Heart left ventricle (tissue), 16 donors: ENCODE results near the gene ZNF511. TPM values are rescaled to one million over a fixed set of nuclear protein-coding genes. Genes with fewer than 3 reads are reported as not detected.
"Not testable (repeated sequence)": the region's sequence is repeated elsewhere in the genome, so short reads cannot be mapped to it uniquely, and the experiment has no call there.

Experiments
- ATAC-seq, 4 donors: fragments of 200-7000 bp; cut with Tn5 transposase; one replicate each; pipeline ENCODE4 v1.9.1; 2020 to 2022; ENCODE audit warnings: moderate library complexity in 4 of 4, mild to moderate bottlenecking in 3 of 4, moderate number of reproducible peaks in 1 of 4
- DNase-seq, 5 donors: peaks; one replicate each; pipeline ENCODE4 v3.0.0-alpha.2; 2020
- H3K27ac ChIP-seq, 12 donors: fragments of 200-600 bp; sonication (generic) in 4 of 12; one replicate each; pipeline versions ENCODE4 v1.5.0 to v1.8.0; 2016 to 2022; ENCODE audit warnings: mild to moderate bottlenecking in 2 of 12
- H3K27me3 ChIP-seq, 9 donors: fragments of 200-600 bp; sonication (generic) in 2 of 9; one replicate each; pipeline versions ENCODE4 v1.5.1 to v1.8.0; 2016 to 2022; ENCODE audit warnings: mild to moderate bottlenecking in 3 of 9
- H3K36me3 ChIP-seq, 9 donors: fragments of 200-600 bp; sonication (generic) in 2 of 9; one replicate each; pipeline versions ENCODE4 v1.5.0 to v1.8.0; 2018 to 2022; ENCODE audit warnings: mild to moderate bottlenecking in 2 of 9
- H3K4me1 ChIP-seq, 12 donors: fragments of 200-600 bp; sonication (generic) in 4 of 12; one replicate each; pipeline versions ENCODE4 v1.5.0 to v1.8.0; 2016 to 2022; ENCODE audit warnings: mild to moderate bottlenecking in 3 of 12
- H3K4me3 ChIP-seq, 12 donors: fragments of 200-600 bp; sonication (generic) in 4 of 12; one replicate each; pipeline versions ENCODE4 v1.5.0 to v1.8.0; 2017 to 2022; ENCODE audit warnings: mild to moderate bottlenecking in 9 of 12, moderate library complexity in 4 of 12
- H3K9me3 ChIP-seq, 12 donors: fragments of 200-600 bp; sonication (generic) in 4 of 12; one replicate each; pipeline versions ENCODE4 v1.5.0 to v1.8.0; 2016 to 2022; ENCODE audit warnings: mild to moderate bottlenecking in 1 of 12
- POLR2A ChIP-seq, 2 donors: fragments of 450-650 bp; IDR thresholded peaks; one replicate each; pipeline ENCODE4 v1.6.1; 2017; ENCODE audit warnings: antibody characterized with exemption in 2 of 2, mild to moderate bottlenecking in 2 of 2, moderate library complexity in 2 of 2
- WGBS, 4 donors: extraction: QIAGEN DNeasy Blood & Tissue Kit in 2 of 4; methylation state at CpG; one replicate each; pipeline versions ENCODE4 v1.1.5 to v1.1.7; 2013 to 2018; 5-methylcytosine and 5-hydroxymethylcytosine counted together
- intact Hi-C, 10 donors: fragments of 100-400 bp; cut with DNase I; formaldehyde crosslinking; loops; one replicate each; pipeline versions ENCODE4 v1.11.1 to v1.14.2; 2022
- polyA plus RNA-seq, 2 donors: library from polyadenylated mRNA; stranded (reverse); fragments of 200-250 nt; gene quantifications; one replicate each; pipeline ENCODE4 v1.2.3, GENCODE V29; 2013
- total RNA-seq, 9 donors: library from RNA; depleted of rRNA in 2 of 9; stranded (reverse); fragments of >200 nt in 2 of 9; fragmentation: NEBNext Ultra II Directional in 3 of 9; extraction: Animal tissue kit (Norgen Biotek cat#: 25700) in 3 of 9; gene quantifications; one replicate each; pipeline versions ENCODE4 v1.1.0 to v1.2.4, GENCODE V29; 2016 to 2023
- TF ChIP-seq, protein P1 (sequence below), 12 donors: fragments of 200-600 bp; sonication (generic) in 4 of 12; IDR thresholded peaks; one replicate each; pipeline versions ENCODE4 v1.5.0 to v1.8.0; 2018 to 2022; ENCODE audit warnings: antibody characterized with exemption in 12 of 12, mild to moderate bottlenecking in 5 of 12
- donor health status: ischemic (EF 13 %, LVEDD 7.1; RV severe dilation, severe dysfunction).
- donor health status: healthy with polysubstance abuse.
- donor health status: DM: no; HTN: yes; CAD: no.
- donor health status: DM: no; HTN: no; CAD: no.
- donor health status: ischemic (EF 25% LVEDD 6.9; RV normal size, moderate dysfunction).
- donor health status: ischemic (EF 25% LVEDD 5.7; RV mildly dilated, moderate dysfunction).
- donor health status: healthy.
- donor health status: DM: yes; HTN: yes; CAD: no.
- donor health status: ischemic (EF 35%, LVEDD 5.7; RV mildly dilated, moderate dysfunction).
- donor health status: nonischemic (EF 11% LVEDD 7.7; RV severe dilation, severe dysfunction).
- donor health status: DM: yes; HTN: yes; CAD: no.
- donor health status: PGD.
- donor health status: ischemic (EF 29% LVEDD 5.4; RV normal size, mild dysfunction).
- donor health status: nonischemic (EF 23%, LVEDD 6.1; RV moderate dilation, normal function).

Gene ZNF511
- total and polyA plus RNA-seq, 11 donors, result 34.5 to 80.4 (median 41.8) TPM

DNA sequence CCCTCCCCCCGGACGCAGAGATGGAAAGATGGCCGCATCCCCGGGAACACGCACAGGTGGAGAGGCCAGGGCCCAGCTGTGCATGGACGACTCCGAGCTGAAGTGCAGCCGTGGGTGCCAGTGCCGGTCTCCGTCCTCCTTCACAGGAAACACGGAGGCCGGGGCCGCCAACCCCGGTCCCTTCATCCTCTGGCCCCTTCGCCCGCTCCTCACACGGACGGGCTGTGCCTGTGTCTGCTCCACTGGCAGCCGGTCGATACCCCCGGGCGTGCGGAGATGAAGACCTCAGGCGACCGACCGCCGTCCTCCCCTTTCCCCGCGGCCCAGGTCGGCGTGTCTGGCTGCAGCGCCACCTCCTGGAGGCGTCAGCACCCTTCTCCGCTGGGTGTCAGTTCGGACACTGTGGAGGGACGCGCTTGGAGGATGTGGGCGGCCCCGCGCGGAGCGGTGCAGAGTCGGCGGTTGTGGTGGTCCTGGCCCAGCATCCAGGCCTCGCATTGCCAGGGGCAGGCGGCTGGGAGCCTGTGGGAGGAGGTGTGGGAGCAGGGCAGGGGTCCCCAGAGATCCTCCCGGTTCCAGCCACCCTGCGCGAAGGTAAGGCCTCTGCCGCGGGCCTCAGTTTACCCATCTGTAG is 9.9 kb downstream of the ZNF511 start:
- H3K36me3 ChIP-seq, result no peaks in the 10 kb centered on the region
- 0 to 10% (median 9%) methylated on average over 25 to 51 of the region's 51 CpGs for WGBS, 4 donors
- ATAC-seq, result peak; percentile 68 to 92 (median 86)
- H3K27me3 ChIP-seq, result peaks cover 0 to 15% (median 6%) of the 10 kb centered on the region in 9 donors
- intact Hi-C loops, result loop anchor here in 3 of 10 donors (5.0 to 10.0 kb wide), 5 partner anchors 171 to 484 kb away; no protein-coding TSS in a partner anchor
- H3K4me3 ChIP-seq, result peak overlapping the region in 10 of 12 donors; percentile 17 to 53 (median 39)
- no peak for TF ChIP-seq POLR2A (IDR thresholded peaks at IDR 0.05)
- TF ChIP-seq, protein P1, sequence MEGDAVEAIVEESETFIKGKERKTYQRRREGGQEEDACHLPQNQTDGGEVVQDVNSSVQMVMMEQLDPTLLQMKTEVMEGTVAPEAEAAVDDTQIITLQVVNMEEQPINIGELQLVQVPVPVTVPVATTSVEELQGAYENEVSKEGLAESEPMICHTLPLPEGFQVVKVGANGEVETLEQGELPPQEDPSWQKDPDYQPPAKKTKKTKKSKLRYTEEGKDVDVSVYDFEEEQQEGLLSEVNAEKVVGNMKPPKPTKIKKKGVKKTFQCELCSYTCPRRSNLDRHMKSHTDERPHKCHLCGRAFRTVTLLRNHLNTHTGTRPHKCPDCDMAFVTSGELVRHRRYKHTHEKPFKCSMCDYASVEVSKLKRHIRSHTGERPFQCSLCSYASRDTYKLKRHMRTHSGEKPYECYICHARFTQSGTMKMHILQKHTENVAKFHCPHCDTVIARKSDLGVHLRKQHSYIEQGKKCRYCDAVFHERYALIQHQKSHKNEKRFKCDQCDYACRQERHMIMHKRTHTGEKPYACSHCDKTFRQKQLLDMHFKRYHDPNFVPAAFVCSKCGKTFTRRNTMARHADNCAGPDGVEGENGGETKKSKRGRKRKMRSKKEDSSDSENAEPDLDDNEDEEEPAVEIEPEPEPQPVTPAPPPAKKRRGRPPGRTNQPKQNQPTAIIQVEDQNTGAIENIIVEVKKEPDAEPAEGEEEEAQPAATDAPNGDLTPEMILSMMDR (IDR thresholded peaks at IDR 0.05), result peak; percentile 45 to 73 (median 62)
- H3K27ac ChIP-seq, result no peak overlapping the region
- peaks cover 0 to 9% (median 4%) of the 10 kb centered on the region in 12 donors for H3K4me1 ChIP-seq
- peaks cover 0 to 4% (median 0%) of the 10 kb centered on the region in 12 donors for H3K9me3 ChIP-seq
- peak in 4 of 5 donors; percentile 56 to 82 (median 58) for DNase-seq

DNA sequence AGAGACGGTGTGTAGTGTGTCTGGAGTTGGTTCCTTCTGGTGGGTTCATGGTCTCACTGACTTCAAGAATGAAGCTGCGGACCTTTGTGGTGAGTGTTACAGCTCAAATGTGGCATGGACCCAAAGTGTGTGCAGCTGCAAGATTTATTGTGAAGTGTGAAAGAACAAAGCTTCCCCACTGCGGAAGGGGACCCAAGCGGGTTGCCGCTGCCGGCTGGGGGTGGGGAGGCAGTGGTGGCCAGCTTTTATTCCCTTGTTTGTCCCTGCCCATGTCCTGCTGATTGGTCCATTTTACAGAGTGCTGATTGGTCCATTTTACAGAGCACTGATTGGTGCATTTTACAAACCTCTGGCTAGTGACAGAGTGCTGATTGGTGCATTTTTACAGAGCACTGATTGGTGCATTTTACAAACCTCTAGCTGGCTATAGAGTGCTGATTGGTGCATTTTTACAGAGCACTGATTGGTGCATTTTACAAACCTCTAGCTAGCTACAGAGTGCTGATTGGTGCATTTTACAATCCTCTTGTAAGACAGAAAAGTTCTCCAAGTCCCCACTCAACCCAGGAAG is 12.2 kb downstream of the ZNF511 start:
- not testable (repeated sequence) for DNase-seq, ATAC-seq, H3K4me3 ChIP-seq, H3K36me3 ChIP-seq, H3K27ac ChIP-seq, H3K9me3 ChIP-seq
- H3K4me1 ChIP-seq, result peaks cover 0 to 25% (median 11%) of the 10 kb centered on the region in 12 donors
- 88 to 95% (median 93%) methylated on average over 6 of the region's 6 CpGs for WGBS, 4 donors
- peaks cover 7 to 28% (median 20%) of the 10 kb centered on the region in 9 donors for H3K27me3 ChIP-seq
- intact Hi-C loops, result loop anchor here in 1 of 10 donors (10.0 kb wide), 1 partner anchor 204 kb away; the partner anchor contains the start of gene CYP2E1

DNA sequence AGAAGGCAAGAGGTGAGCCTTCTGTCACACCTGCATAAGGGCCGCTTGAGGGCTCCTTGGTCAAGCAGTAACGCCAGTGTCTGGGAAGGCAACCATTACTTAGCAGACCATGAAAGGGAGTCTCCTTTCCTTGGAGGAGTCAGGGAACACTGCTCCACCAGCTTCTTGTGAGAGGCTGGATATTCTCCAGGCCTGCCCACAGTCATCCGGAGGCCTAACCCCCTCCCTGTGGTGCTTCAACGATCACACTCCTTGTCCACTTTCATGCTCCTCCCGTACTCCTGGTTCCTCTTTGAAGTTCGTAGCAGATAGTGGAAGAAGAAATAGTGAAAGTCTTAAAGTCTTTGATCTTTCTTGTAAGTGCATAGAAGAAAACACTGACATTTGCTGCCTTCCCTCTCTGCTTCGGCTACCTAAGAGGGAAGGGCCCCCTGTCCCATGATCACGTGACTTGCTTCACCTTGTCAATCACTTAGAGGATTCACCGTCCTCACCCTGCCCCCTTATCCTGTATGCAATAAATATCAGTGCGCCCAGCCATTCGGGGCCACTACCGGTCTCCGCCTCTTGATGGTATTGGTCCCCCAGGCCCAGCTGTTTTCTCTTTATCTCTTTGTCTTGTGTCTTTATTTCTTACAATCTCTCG is 13.5 kb downstream of the ZNF511 start:
- intact Hi-C loops, result loop anchor here in 1 of 10 donors (10.0 kb wide), 1 partner anchor 203 kb away; the partner anchor contains the start of gene CYP2E1
- ATAC-seq, H3K36me3 ChIP-seq, H3K9me3 ChIP-seq, H3K4me3 ChIP-seq, DNase-seq, H3K27ac ChIP-seq: not testable (repeated sequence)
- Histone ChIP-seq H3K4me1 (peaks cover 0 to 28% (median 14%) of the 10 kb centered on the region in 12 donors), H3K27me3 (peaks cover 19 to 41% (median 31%) of the 10 kb centered on the region in 9 donors)
- WGBS, 4 donors, result 77 to 80% (median 78%) methylated on average over 12 to 13 of the region's 14 CpGs

DNA sequence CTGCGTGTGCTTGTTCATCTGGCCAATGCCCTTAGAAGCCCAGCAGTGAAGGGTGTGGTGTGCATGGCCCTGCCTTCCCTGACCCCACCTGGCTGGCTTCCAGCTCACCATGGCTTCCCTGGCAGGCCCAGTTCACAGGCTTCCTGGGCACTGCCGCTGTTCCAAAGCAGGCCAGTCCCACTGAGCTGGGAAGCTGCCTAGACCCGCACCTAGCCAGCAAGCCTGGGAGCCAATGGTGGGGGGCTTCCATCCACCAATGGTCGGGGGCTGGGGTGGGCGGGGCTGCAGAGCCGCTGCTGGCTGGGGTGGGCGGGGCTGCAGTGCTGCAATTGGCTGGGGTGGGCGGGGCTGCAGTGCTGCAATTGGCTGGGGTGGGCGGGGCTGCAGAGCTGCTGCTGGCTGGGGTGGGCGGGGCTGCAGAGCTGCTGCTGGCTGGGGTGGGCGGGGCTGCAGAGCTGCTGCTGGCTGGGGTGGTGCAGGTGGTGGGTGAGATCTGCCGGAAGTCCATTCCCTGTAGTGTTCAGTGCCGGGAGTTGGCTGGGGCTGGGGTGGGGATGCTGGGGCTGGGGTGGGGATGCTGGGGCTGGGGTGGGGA is 15.6 kb downstream of the ZNF511 start:
- peak in 3 of 5 donors; percentile 51 to 71 (median 53) for DNase-seq
- no peak overlapping the region for H3K27ac ChIP-seq
- TF ChIP-seq POLR2A (IDR thresholded peaks at IDR 0.05), result no peak
- TF ChIP-seq, protein P1 (IDR thresholded peaks at IDR 0.05), result no peak
- H3K27me3 ChIP-seq, result peaks cover 40 to 53% (median 47%) of the 10 kb centered on the region in 9 donors
- peak overlapping the region in 2 of 12 donors; percentile 25 for H3K4me3 ChIP-seq
- peaks cover 0 to 4% (median 0%) of the 10 kb centered on the region in 12 donors for H3K9me3 ChIP-seq
- 7 to 22% (median 9%) methylated on average over 2 to 13 of the region's 13 CpGs for WGBS, 4 donors
- peak; percentile 18 to 82 (median 75) for ATAC-seq
- H3K4me1 ChIP-seq, result peaks cover 0 to 22% (median 12%) of the 10 kb centered on the region in 12 donors
- H3K36me3 ChIP-seq, result no peaks in the 10 kb centered on the region
- intact Hi-C loops, result loop anchor here in 1 of 10 donors (10.0 kb wide), 1 partner anchor 201 kb away; the partner anchor contains the start of gene CYP2E1
